A673 (cell line): ENCODE results near the gene CHRNA9.

ENCODE experiments used
- EZH2 ChIP-seq: fragments of 200-600 bp; sonication (generic); IDR thresholded peaks from 2 replicates; pipeline ENCODE4 v1.6.1; 2017; ENCODE audit warnings: borderline replicate concordance, low read depth, mild to moderate bottlenecking, mixed read lengths, antibody characterized with exemption, low read length; ENCODE audit not compliant: poor library complexity, severe bottlenecking
- TF ChIP-seq, protein P1 (sequence below): fragments of 300-800, 200-600 bp; sonication (generic); conservative IDR thresholded peaks from 2 replicates; pipeline ENCODE4 v1.5.1; 2017; ENCODE audit warnings: low read depth, mild to moderate bottlenecking, antibody characterized with exemption, low read length, moderate library complexity, mixed read lengths

- TF ChIP-seq, protein P1, sequence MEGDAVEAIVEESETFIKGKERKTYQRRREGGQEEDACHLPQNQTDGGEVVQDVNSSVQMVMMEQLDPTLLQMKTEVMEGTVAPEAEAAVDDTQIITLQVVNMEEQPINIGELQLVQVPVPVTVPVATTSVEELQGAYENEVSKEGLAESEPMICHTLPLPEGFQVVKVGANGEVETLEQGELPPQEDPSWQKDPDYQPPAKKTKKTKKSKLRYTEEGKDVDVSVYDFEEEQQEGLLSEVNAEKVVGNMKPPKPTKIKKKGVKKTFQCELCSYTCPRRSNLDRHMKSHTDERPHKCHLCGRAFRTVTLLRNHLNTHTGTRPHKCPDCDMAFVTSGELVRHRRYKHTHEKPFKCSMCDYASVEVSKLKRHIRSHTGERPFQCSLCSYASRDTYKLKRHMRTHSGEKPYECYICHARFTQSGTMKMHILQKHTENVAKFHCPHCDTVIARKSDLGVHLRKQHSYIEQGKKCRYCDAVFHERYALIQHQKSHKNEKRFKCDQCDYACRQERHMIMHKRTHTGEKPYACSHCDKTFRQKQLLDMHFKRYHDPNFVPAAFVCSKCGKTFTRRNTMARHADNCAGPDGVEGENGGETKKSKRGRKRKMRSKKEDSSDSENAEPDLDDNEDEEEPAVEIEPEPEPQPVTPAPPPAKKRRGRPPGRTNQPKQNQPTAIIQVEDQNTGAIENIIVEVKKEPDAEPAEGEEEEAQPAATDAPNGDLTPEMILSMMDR: no peak
- no peak for TF ChIP-seq EZH2
Observed at GRCh38 chr4:40327340-40327739, 7.8 kb upstream of the CHRNA9 start.
